Stimulated activated naive CD4-positive, alpha-beta T cell (primary cell): Measurements from ENCODE around the gene TRIM39.
"Not testable (repeated sequence)": the region's sequence is repeated elsewhere in the genome, so short reads cannot be mapped to it uniquely, and the experiment has no call there.

Experiments used
- DNase-seq, 6 experiments: peaks; one replicate each; lab custom pipeline; 2025; lab: John Stamatoyannopoulos, UW

Gene TRIM39

GRCh38 chr6:30326526-30327231 lies at the start of gene TRIM39:
Gene TRIM39, plus strand, starts transcription at chr6:30326927. Its CDS starts 2,391 bp downstream, at chr6:30329318.
- peak; percentile 78 to 95 (median 90) for DNase-seq

DNA sequence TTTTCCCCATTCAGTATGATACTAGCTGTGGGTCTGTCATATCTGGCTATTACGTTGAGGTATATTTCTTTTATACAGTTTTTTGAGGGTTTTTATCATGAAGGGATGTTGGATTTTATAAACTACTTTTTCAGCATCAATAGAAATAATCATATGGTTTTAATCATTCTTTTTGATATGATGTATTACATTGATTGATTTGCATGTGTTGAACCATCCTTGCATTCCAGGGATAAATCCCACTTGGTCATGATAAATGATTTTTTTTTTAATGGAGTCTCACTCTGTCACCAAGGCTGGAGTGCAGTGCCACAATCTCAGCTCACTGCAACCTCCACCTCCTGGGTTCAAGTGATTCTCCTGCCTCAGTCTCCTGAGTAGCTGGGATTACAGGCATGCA lies 45.7 kb upstream of the TRIM39 start:
- not testable (repeated sequence) for DNase-seq

- no peak for DNase-seq
Observed at GRCh38 chr6:30282522-30282921, 44.2 kb upstream of the TRIM39 start.

- no peak for DNase-seq
Observed at GRCh38 chr6:30283761-30284160, 43.0 kb upstream of the TRIM39 start.

- DNase-seq, result no peak
Observed at GRCh38 chr6:30287139-30287538, 39.6 kb upstream of the TRIM39 start.

- no peak for DNase-seq
Observed at GRCh38 chr6:30295837-30296236, 30.9 kb upstream of the TRIM39 start.

- DNase-seq, result no peak
Observed at GRCh38 chr6:30304002-30304401, 22.7 kb upstream of the TRIM39 start.

- DNase-seq, result no peak
Observed at GRCh38 chr6:30311101-30311500, 15.6 kb upstream of the TRIM39 start.

GRCh38 chr6:30311671-30312070 lies 15.1 kb upstream of the TRIM39 start:
- DNase-seq, result no peak

- DNase-seq, result no peak
Observed at GRCh38 chr6:30312266-30312665, 14.5 kb upstream of the TRIM39 start.

DNA sequence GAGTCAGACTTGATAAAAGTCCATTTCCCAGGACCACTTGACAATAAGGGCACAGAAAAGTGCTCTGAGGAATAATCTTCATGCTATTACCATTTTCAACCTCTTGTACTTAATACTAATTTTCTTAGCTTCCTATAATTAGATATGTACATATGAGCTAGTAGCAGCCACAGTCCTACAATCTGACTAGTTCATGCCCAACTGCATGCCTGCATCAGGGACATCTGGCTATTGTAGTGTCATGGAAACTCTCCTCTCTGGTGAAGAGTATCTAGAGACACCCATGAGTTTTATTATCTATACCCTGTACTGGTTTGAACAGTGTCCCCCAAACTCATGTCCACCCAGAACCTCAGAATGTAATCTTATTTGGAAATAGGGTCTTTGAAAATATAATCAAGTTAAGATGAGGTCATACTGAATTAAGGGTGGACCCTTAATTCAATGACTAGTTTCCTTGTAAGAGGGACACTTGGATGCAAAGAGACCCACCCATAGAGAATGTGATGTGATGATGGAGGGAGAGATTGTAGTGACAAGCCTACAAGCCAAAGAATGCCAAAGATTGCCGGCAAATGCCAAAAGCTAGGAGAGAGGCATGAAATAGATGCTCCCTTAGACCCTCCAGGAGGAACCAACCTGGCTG lies 13.9 kb upstream of the TRIM39 start:
- no peak for DNase-seq

- no peak for DNase-seq
Observed at GRCh38 chr6:30315156-30315555, 11.6 kb upstream of the TRIM39 start.

DNA sequence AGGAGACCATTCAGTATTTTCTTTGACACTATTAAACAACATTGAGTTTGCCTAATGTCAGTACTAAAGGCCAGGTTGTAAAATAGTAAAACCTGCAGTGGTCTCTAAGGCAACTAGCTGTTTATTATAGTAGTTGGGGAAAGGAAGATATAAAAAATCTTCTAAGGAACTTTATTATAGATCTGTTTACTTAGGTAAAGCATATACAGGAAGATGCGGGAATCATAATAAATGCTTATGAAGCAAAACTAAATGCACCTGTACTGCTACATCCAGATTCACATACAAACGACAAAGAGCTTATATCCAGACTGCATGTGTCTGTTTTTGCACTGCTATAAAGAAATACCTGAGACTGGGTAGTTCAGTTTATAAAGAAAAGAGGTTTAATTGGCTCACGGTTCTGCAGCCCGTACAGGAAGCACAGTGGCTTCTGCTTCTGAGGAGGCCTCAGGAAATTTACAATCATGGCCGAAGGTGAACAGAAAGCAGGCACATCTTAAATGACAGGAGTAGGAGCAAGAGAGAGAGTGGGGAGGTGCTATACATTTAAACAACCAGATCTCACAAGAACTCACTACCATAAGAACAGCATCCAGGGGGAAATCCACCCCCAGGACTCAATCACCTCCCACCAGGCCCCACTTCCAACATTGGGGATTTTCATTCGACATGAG lies 8.7 kb upstream of the TRIM39 start:
- peak in 2 of 6 experiments; percentile 12 to 14 for DNase-seq

DNA sequence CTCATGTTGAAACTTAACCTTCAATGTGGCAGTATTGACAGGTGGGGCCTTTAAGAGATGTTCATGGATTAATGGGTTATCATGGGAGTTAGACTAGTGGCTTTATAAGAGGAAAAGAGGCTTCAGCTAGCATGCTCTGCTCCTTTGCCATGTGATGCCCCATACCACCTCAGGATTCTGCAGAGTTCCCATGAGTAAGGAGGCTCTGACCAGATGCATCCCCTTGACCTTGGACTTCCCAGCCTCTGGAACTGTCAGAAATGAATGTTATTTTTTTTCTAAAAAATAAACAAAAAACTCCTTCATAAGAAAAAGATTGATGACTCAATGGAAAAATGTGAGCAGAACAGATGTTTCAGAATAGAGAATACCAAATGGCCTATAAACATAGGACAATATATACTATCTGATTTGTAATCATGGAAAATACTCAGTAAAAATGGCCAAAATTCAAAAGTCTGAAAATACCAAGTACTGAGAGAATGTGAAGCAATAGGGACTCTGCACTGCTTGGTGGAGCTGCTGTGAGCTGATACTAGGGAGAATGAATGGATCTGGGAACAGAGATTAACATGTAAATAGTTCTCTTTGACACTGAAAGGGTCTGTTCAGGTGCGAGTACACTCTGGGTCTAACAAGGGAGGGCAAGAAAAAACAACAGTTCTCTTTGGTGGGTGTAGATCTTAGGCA lies 7.4 kb upstream of the TRIM39 start:
- no peak for DNase-seq

GRCh38 chr6:30321692-30322388 lies 4.9 kb upstream of the TRIM39 start:
- no peak for DNase-seq

GRCh38 chr6:30322527-30323501 lies 3.9 kb upstream of the TRIM39 start:
- DNase-seq, result no peak

DNA sequence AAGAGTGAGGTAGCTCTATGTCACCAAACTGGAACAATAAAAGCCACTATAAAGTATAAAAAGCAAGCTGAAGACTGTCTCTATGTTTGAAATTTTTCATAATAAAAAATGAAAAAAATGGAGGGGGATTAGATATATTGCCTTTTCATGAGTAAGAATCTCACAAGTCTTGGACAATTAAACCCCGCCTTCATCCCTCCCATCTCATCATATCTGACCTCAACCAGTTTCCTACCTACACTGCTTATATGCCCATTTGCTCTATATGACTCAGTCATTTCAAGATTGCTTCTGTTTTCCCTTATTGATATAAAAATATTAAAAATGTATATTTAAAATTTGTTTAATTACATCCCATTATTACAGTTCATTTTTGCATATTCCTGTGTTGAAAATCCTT lies 2.9 kb upstream of the TRIM39 start:
- DNase-seq, result no peak

DNA sequence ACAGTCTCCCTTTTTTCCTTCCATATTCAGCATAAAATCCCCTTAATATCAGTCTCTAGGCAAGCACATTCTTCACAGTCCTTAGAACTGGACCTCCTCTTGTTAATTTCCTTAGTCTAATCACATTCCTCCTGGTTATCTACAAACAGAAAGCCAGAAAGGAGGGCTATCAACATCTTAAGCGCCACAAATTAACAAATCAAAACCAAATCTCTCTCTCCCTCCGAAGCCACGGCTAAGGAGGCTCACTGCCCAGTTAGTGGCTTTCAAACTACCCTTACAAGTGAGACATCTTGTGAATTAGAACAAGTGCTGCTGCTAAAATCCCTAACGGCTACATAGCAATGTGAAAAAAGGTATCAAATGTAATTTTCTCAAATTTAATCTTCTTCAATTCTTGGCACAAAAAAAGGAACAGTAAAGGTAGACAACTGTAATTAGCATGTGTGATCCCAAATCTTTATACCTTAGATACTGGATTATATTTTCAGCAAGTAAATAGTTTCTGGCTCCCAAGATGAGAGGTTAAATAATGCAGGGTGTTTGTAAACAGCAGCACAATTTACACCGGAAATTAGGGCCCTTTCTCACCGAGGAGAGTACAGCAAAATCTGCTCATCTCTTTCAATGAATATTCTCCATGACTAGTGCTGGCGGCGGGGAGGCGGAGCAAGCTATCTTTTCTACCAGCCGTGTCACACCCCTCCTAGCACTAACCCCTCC lies 1.4 kb upstream of the TRIM39 start:
- DNase-seq, result peak in 3 of 6 experiments; percentile 61 to 73 (median 66)

DNA sequence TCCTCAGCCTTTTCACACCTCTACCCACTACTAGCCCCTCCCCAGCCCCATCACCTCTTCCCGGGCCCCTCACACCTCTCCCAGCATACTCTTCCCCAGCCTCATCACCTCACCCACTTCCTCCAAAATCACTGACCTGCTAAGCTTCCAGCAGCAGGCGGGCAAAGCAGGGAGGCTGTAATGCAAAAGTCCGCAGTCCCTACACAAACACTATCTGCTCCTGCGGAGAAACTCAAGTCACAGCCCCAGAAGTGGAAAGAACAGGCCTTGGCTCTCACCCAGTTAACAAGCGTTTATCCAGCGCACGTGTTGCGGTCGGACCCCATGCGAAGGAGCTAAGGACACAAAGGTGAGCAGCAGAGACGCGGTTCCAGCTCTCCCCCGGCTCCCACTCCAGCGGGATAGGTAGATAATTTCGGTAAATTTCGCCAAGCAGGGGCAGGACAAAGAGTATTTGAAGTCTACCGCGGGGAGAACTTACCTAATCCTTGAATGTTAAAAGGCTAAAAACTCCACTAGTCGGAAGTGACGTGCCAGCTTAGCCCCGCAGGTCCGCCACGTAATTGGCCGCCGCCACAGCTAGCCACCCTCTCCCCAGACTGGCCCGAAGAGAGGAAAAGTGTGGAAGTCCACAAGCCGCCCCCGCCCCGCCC lies 728 bp upstream of the TRIM39 start:
- DNase-seq, result peak; percentile 55 to 86 (median 72)
